Sigmoid colon (tissue), 7 donors: ENCODE results near the gene EDEM1. TPM values are rescaled to one million over a fixed set of nuclear protein-coding genes. Genes with fewer than 3 reads are reported as not detected.

Experiments used
- DNase-seq: peaks from one replicate; pipeline ENCODE4 v3.0.0-alpha.2; 2019
- H3K27ac ChIP-seq, 4 donors: fragments of 200-600 bp; sonication (generic); one replicate each; pipeline ENCODE4 v1.5.1; 2016 to 2019; ENCODE audit warnings: mild to moderate bottlenecking in 1 of 4
- H3K27me3 ChIP-seq, 3 donors: fragments of 200-600 bp; sonication (generic); one replicate each; pipeline ENCODE4 v1.5.1; 2019; ENCODE audit warnings: mild to moderate bottlenecking in 1 of 3
- H3K36me3 ChIP-seq, 4 donors: fragments of 200-600 bp; sonication (generic); one replicate each; pipeline ENCODE4 v1.5.1; 2016 to 2019
- H3K4me1 ChIP-seq, 4 donors: fragments of 200-600 bp; sonication (generic); one replicate each; pipeline ENCODE4 v1.5.1; 2017 to 2019
- H3K4me3 ChIP-seq, 4 donors: fragments of 200-600 bp; sonication (generic); one replicate each; pipeline ENCODE4 v1.5.1; 2017 to 2019; ENCODE audit warnings: mild to moderate bottlenecking in 2 of 4, moderate library complexity in 1 of 4
- H3K9me3 ChIP-seq, 4 donors: fragments of 200-600 bp in 3 of 4; sonication (generic) in 3 of 4; one replicate each; pipeline versions ENCODE4 v1.5.1 to v1.6.1; 2013 to 2019
- CTCF ChIP-seq, 4 experiments: fragments of 450-650 bp in 3 of 4; fragments of 200-600 bp in 1 of 4; IDR thresholded peaks; one replicate each; pipeline ENCODE4 v1.5.1; 2016 to 2019; ENCODE audit warnings: antibody characterized with exemption in 4 of 4, mild to moderate bottlenecking in 3 of 4, moderate library complexity in 2 of 4
- EP300 ChIP-seq, 4 donors: sonication (generic); formaldehyde crosslinking; IDR thresholded peaks; one replicate each; pipeline ENCODE4 v1.6.1; 2017; ENCODE audit warnings: antibody characterized with exemption in 4 of 4
- POLR2A ChIP-seq, 2 donors: fragments of 450-650 bp; IDR thresholded peaks; one replicate each; pipeline ENCODE4 v1.6.1; 2016; ENCODE audit warnings: antibody characterized with exemption in 2 of 2, mild to moderate bottlenecking in 2 of 2, moderate library complexity in 2 of 2
- POLR2AphosphoS5 ChIP-seq, 4 donors: sonication (generic); formaldehyde crosslinking; IDR thresholded peaks; one replicate each; pipeline ENCODE4 v1.6.1; 2017; ENCODE audit warnings: antibody characterized with exemption in 4 of 4
- WGBS, 2 donors: extraction: QIAGEN DNeasy Blood & Tissue Kit; methylation state at CpG; one replicate each; pipeline ENCODE4 v1.1.7; 2013; 5-methylcytosine and 5-hydroxymethylcytosine counted together
- intact Hi-C: fragments of 100-400 bp; cut with DNase I; formaldehyde crosslinking; loops from one replicate; pipeline ENCODE4 v1.15.1; 2023
- polyA plus RNA-seq, 3 donors: library from polyadenylated mRNA; stranded (reverse); fragments of 200-250 nt; gene quantifications; one replicate each; pipeline ENCODE4 v1.2.3, GENCODE V29; 2013
- total RNA-seq, 4 donors: library from RNA; depleted of rRNA; stranded (reverse); fragments of >200 nt; gene quantifications; one replicate each; pipeline ENCODE4 v1.1.0, GENCODE V29; 2016
- donor health status: healthy with polysubstance abuse.
- donor health status: Bipolar disorder and iron deficiency.
- donor health status: healthy.

The EDEM1 gene
- total and polyA plus RNA-seq, 7 donors: 3.6 to 23.8 (median 18.1) TPM

DNA sequence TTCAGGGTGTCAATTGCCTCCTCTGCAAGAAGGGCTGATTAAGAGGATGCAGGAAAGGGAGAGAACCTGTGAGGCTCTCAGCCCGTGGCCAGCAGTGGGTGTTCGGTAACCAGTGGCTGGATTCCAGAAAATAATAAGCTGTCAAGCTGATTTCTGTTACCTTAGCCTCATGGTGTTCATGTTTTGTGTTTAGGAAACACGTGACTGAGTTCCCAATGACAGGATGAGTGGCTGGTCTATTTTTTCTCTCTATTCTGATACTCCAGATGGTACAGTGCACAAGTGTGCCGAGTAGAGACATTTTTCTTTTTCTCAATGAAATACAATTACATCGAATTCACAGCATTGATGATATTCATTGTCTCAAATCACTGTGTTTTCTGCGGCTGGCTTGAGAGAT, 43.6 kb downstream of the EDEM1 start:
- TF ChIP-seq EP300 (IDR thresholded peaks at IDR 0.05) (no peak), CTCF (IDR thresholded peaks at IDR 0.05) (no peak)
- H3K9me3 ChIP-seq: no peaks in the 10 kb centered on the region
- no peaks in the 10 kb centered on the region for H3K36me3 ChIP-seq
- peaks cover 0 to 4% (median 0%) of the 10 kb centered on the region in 3 donors for H3K27me3 ChIP-seq
- 65 to 73% methylated on average over 6 of the region's 6 CpGs for WGBS, 2 donors
- H3K4me1 ChIP-seq: no peaks in the 10 kb centered on the region
- intact Hi-C loops: no loop called here
- no peak overlapping the region for H3K27ac ChIP-seq
- DNase-seq: no peak
- no peak overlapping the region for H3K4me3 ChIP-seq

DNA sequence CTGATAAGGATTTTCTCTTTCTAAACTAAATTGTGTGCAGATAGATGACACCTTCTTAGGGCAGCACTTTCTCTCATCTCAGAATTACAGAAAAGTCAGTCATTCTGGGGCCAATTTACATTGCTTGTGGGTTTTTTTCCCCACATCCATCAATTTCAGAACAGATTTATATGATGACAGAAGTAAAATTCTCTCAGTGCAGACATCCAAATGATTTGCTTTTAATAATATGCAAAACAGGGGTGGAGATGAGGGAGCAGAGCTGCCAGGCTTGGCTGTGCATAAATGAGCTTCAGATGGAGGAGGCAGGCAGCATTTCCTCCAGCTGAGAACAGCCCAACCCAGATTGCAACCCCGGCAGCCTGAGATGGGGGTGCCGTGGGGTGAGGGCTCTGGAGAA, 44.0 kb downstream of the EDEM1 start:
- H3K27ac ChIP-seq: no peak overlapping the region
- H3K27me3 ChIP-seq: peaks cover 0 to 4% (median 0%) of the 10 kb centered on the region in 3 donors
- intact Hi-C loops: no loop called here
- no peak overlapping the region for H3K4me3 ChIP-seq
- DNase-seq: no peak
- WGBS, 2 donors: 36 to 41% methylated on average over 2 of the region's 2 CpGs
- no peaks in the 10 kb centered on the region for H3K9me3 ChIP-seq
- H3K36me3 ChIP-seq: no peaks in the 10 kb centered on the region
- no peaks in the 10 kb centered on the region for H3K4me1 ChIP-seq
- TF ChIP-seq CTCF (IDR thresholded peaks at IDR 0.05): no peak
- no peak for TF ChIP-seq POLR2AphosphoS5 (IDR thresholded peaks at IDR 0.05)
- no peak for TF ChIP-seq POLR2A (IDR thresholded peaks at IDR 0.05)
- no peak for TF ChIP-seq EP300 (IDR thresholded peaks at IDR 0.05)

GRCh38 chr3:5232570-5232969, 45.1 kb downstream of the EDEM1 start:
- H3K4me1 ChIP-seq: no peaks in the 10 kb centered on the region
- H3K27me3 ChIP-seq: peaks cover 0 to 4% (median 0%) of the 10 kb centered on the region in 3 donors
- H3K4me3 ChIP-seq: no peak overlapping the region
- DNase-seq: no peak
- no peaks in the 10 kb centered on the region for H3K36me3 ChIP-seq
- no peak overlapping the region for H3K27ac ChIP-seq
- TF ChIP-seq EP300 (IDR thresholded peaks at IDR 0.05) (no peak), POLR2AphosphoS5 (IDR thresholded peaks at IDR 0.05) (no peak)
- H3K9me3 ChIP-seq: no peaks in the 10 kb centered on the region
- WGBS, 2 donors: 52 to 82% methylated on average over 6 of the region's 6 CpGs
- intact Hi-C loops: no loop called here

DNA sequence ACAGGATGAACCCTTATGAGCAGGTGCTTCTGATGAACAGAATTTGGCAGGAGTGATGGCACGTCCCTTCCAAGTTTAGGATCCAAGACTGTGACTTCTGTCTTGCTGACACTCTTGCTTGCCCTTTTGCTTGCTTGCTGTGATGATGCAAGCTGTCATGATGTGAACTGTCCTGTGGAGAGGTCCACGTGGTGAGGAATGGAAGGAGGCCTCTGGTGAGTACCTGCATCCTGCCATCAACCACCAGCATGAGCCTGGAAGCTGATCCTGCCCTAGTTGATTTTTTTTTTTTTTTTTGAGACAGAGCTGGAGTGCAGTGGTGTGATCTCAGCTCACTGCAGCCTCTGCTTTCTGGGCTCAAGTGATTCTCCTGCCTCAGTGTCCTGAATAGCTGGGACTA, 45.5 kb downstream of the EDEM1 start:
- no peak overlapping the region for H3K4me3 ChIP-seq
- no peak for DNase-seq
- TF ChIP-seq EP300 (IDR thresholded peaks at IDR 0.05) (no peak), POLR2AphosphoS5 (IDR thresholded peaks at IDR 0.05) (no peak), POLR2A (IDR thresholded peaks at IDR 0.05) (no peak), CTCF (IDR thresholded peaks at IDR 0.05) (no peak)
- WGBS, 2 donors: 37 to 64% methylated on average over 2 of the region's 2 CpGs
- no peaks in the 10 kb centered on the region for H3K4me1 ChIP-seq
- intact Hi-C loops: no loop called here
- no peaks in the 10 kb centered on the region for H3K9me3 ChIP-seq
- peaks cover 0 to 4% (median 0%) of the 10 kb centered on the region in 3 donors for H3K27me3 ChIP-seq
- no peaks in the 10 kb centered on the region for H3K36me3 ChIP-seq
- no peak overlapping the region for H3K27ac ChIP-seq

DNA sequence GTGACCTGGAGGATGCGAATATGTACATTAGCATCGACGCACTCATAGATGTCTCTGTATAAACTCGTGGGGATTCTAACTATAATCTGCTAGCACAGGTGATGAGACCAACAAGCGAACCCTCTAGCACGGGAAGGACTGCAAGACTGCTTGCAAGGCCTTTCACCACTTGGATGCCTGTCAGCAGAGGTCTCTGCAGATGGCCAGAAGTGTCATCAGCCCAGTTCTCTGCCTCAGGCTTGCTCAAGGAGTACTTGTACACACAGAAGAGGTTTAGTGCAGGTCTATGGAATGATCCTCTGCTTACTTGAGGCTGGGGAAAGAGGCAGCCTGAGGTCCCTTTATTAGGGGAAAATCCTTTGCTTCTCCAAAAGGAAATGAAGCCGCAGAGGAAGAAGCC, 48.1 kb downstream of the EDEM1 start:
- DNase-seq: no peak
- Histone ChIP-seq H3K36me3 (no peaks in the 10 kb centered on the region), H3K27ac (no peak overlapping the region), H3K4me1 (no peaks in the 10 kb centered on the region), H3K9me3 (no peaks in the 10 kb centered on the region), H3K27me3 (no peaks in the 10 kb centered on the region), H3K4me3 (no peak overlapping the region)
- TF ChIP-seq POLR2AphosphoS5 (IDR thresholded peaks at IDR 0.05) (no peak), CTCF (IDR thresholded peaks at IDR 0.05) (no peak), EP300 (IDR thresholded peaks at IDR 0.05) (no peak), POLR2A (IDR thresholded peaks at IDR 0.05) (no peak)
- WGBS, 2 donors: 93 to 94% methylated on average over 7 of the region's 7 CpGs
- intact Hi-C loops: no loop called here
